DOHH2 (cell line): ENCODE measurements around the gene TBCD.

Experiments used
- H3F3A ChIP-seq: fragments of 200-600 bp; sonication (generic), shearing (Covaris generic); 2 replicates; pipeline ENCODE4 v1.6.0; 2016; ENCODE audit warnings: antibody characterized with exemption, mild to moderate bottlenecking; ENCODE audit not compliant: control insufficient read depth, insufficient read depth
- H3K27ac ChIP-seq: fragments of 200-600 bp; sonication (generic); 2 replicates; pipeline ENCODE4 v1.5.1; 2014; ENCODE audit warnings: low read depth, mild to moderate bottlenecking, low read length, moderate library complexity
- H3K27me3 ChIP-seq: fragments of 200-600 bp; sonication (generic); 2 replicates; pipeline ENCODE4 v1.6.1; 2014; ENCODE audit warnings: mild to moderate bottlenecking, low read length, mixed read lengths; ENCODE audit not compliant: control insufficient read depth
- H3K36me3 ChIP-seq: fragments of 200-600 bp; sonication (generic); 2 replicates; pipeline ENCODE4 v1.6.1; 2014; ENCODE audit warnings: mild to moderate bottlenecking, low read length, moderate library complexity, mixed read lengths; ENCODE audit not compliant: control insufficient read depth
- H3K4me1 ChIP-seq: fragments of 200-600 bp; sonication (generic); 2 replicates; pipeline ENCODE4 v1.6.1; 2014; ENCODE audit warnings: mild to moderate bottlenecking, low read length, mixed read lengths; ENCODE audit not compliant: control insufficient read depth
- H3K4me2 ChIP-seq: fragments of 200-600 bp; sonication (generic); 2 replicates; pipeline ENCODE4 v1.6.0; 2014; ENCODE audit warnings: mild to moderate bottlenecking, low read length, moderate library complexity
- H3K4me3 ChIP-seq: fragments of 200-600 bp; sonication (generic); 2 replicates; pipeline ENCODE4 v1.5.1; 2014; ENCODE audit warnings: mild to moderate bottlenecking, low read length, mixed read lengths
- H3K79me2 ChIP-seq: fragments of 200-600 bp; sonication (generic); 2 replicates; pipeline ENCODE4 v1.6.1; 2014; ENCODE audit warnings: mild to moderate bottlenecking, low read length, mixed read lengths; ENCODE audit not compliant: control insufficient read depth
- H3K9me2 ChIP-seq: fragments of 200-600 bp; sonication (generic); replicated peaks from 2 replicates; pipeline ENCODE4 v1.6.1; 2014; ENCODE audit warnings: mild to moderate bottlenecking, low read length, mixed read lengths; ENCODE audit not compliant: control insufficient read depth
- H3K9me3 ChIP-seq: fragments of 200-600 bp; sonication (generic); 2 replicates; pipeline ENCODE4 v1.6.1; 2014; ENCODE audit warnings: antibody characterized with exemption, low read length, mixed read lengths; ENCODE audit not compliant: control insufficient read depth, insufficient read depth
- H4K20me1 ChIP-seq: fragments of 200-600 bp; sonication (generic); 2 replicates; pipeline ENCODE4 v1.6.0; 2014; ENCODE audit warnings: low read depth, mild to moderate bottlenecking, antibody characterized with exemption, low read length, moderate library complexity; ENCODE audit not compliant: control insufficient read depth, insufficient read depth
- EZH2phosphoT487 ChIP-seq: fragments of 200-600 bp; sonication (generic); IDR thresholded peaks from 2 replicates; pipeline ENCODE4 v1.6.1; 2017; ENCODE audit warnings: borderline replicate concordance, mild to moderate bottlenecking, antibody characterized with exemption, low read length, moderate library complexity, mixed read lengths
- TF ChIP-seq, protein P1 (sequence below): fragments of 200-600 bp; sonication (generic); IDR thresholded peaks from one replicate; pipeline ENCODE4 v1.5.1; 2014; ENCODE audit warnings: antibody characterized with exemption, mild to moderate bottlenecking, low read depth, low read length; ENCODE audit not compliant: poor library complexity, severe bottlenecking

TBCD gene

GRCh38 chr17:82703935-82704865 is 47.7 kb upstream of the TBCD start:
- Histone ChIP-seq H3K79me2 (no peaks in the 10 kb centered on the region), H3K36me3 (no peaks in the 10 kb centered on the region), H3K4me2 (no peak overlapping the region), H4K20me1 (no peaks in the 10 kb centered on the region), H3K4me1 (peaks cover 5% of the 10 kb centered on the region; the same call in 1 of the 2 replicates), H3K27me3 (peaks cover 7% of the 10 kb centered on the region), H3F3A (no peaks in the 10 kb centered on the region), H3K4me3 (no peak overlapping the region), H3K9me3 (no peaks in the 10 kb centered on the region), H3K27ac (no peak overlapping the region), H3K9me2 (no peaks in the 10 kb centered on the region)
- TF ChIP-seq EZH2phosphoT487: no peak
- TF ChIP-seq, protein P1, sequence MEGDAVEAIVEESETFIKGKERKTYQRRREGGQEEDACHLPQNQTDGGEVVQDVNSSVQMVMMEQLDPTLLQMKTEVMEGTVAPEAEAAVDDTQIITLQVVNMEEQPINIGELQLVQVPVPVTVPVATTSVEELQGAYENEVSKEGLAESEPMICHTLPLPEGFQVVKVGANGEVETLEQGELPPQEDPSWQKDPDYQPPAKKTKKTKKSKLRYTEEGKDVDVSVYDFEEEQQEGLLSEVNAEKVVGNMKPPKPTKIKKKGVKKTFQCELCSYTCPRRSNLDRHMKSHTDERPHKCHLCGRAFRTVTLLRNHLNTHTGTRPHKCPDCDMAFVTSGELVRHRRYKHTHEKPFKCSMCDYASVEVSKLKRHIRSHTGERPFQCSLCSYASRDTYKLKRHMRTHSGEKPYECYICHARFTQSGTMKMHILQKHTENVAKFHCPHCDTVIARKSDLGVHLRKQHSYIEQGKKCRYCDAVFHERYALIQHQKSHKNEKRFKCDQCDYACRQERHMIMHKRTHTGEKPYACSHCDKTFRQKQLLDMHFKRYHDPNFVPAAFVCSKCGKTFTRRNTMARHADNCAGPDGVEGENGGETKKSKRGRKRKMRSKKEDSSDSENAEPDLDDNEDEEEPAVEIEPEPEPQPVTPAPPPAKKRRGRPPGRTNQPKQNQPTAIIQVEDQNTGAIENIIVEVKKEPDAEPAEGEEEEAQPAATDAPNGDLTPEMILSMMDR: no peak

- Histone ChIP-seq H3K4me1 (0 out of 2 replicates have a peak, but pooled peaks cover 5% of the 10 kb centered on the region), H3K79me2 (no peaks in the 10 kb centered on the region), H3K27ac (no peak overlapping the region), H3K9me2 (no peaks in the 10 kb centered on the region), H3K4me3 (no peak overlapping the region), H4K20me1 (no peaks in the 10 kb centered on the region), H3K9me3 (no peaks in the 10 kb centered on the region), H3K36me3 (no peaks in the 10 kb centered on the region), H3K27me3 (peaks cover 7% of the 10 kb centered on the region), H3F3A (no peaks in the 10 kb centered on the region), H3K4me2 (no peak overlapping the region)
- TF ChIP-seq EZH2phosphoT487: no peak
- TF ChIP-seq, protein P1: no peak
Measured at GRCh38 chr17:82704886-82705285, 47.0 kb upstream of the TBCD start.

DNA sequence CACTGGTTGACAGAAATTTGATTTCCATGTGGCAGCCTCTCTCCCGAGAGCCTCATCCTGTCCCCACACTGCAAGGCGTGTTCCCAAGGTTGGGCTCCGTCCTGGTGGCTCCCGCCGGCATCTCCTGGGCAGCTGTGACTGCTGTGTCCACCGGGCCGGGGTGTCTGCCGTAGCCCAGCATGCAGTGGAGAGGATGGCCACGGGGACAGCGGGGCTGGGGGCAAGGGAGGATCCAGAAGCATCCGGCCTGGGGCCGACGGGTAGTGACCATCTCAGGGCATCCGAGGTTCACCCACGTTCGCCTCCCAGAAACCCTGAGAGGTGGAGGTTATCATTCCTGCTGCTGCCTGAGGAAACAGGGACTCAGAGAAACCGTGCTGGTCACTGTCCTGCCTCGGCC is 46.1 kb upstream of the TBCD start:
- H3K9me2 ChIP-seq: no peaks in the 10 kb centered on the region
- H3K9me3 ChIP-seq: no peaks in the 10 kb centered on the region
- H3K4me2 ChIP-seq: no peak overlapping the region
- no peaks in the 10 kb centered on the region for H3F3A ChIP-seq
- no peaks in the 10 kb centered on the region for H3K36me3 ChIP-seq
- H4K20me1 ChIP-seq: no peaks in the 10 kb centered on the region
- H3K27ac ChIP-seq: no peak overlapping the region
- peaks cover 7% of the 10 kb centered on the region for H3K27me3 ChIP-seq
- H3K79me2 ChIP-seq: no peaks in the 10 kb centered on the region
- H3K4me1 ChIP-seq: 0 out of 2 replicates have a peak, but pooled peaks cover 5% of the 10 kb centered on the region
- no peak overlapping the region for H3K4me3 ChIP-seq
- TF ChIP-seq, protein P1: no peak
- TF ChIP-seq EZH2phosphoT487: no peak
